Activated B cell treated with CpG ODN at 0.5 μM for 24 hours (primary cell): Measurements from ENCODE around the gene NASP. TPM values are rescaled to one million over a fixed set of nuclear protein-coding genes. Genes with fewer than 3 reads are reported as not detected.

Experiments used
- ATAC-seq: fragments of 200-7000 bp; cut with Tn5 transposase; one replicate; pipeline ENCODE4 v1.10.0; 2021; ENCODE audit warnings: low read depth, mild to moderate bottlenecking, moderate library complexity
- CTCF ChIA-PET: fragments of 350-600 bp; sonication (Branson Sonifier 250); formaldehyde crosslinking; loops from one replicate; lab custom pipeline; 2021; ENCODE audit warnings: antibody characterized with exemption; lab: Charles Lee
- POLR2A ChIA-PET: fragments of 350-600 bp; sonication (Branson Sonifier 250); formaldehyde crosslinking; loops from one replicate; lab custom pipeline; 2021; ENCODE audit warnings: antibody characterized with exemption; lab: Charles Lee
- DNase-seq: peaks from one replicate; pipeline ENCODE4 v3.0.0; 2022
- H3K27ac Mint-ChIP-seq: one replicate; pipeline ENCODE4 v1.8.0; 2020; ENCODE audit warnings: mixed read lengths
- H3K27me3 Mint-ChIP-seq: one replicate; pipeline ENCODE4 v1.8.0; 2021; ENCODE audit warnings: mixed read lengths
- H3K36me3 Mint-ChIP-seq: one replicate; pipeline ENCODE4 v1.8.0; 2021; ENCODE audit warnings: low read depth, mixed read lengths
- H3K4me1 Mint-ChIP-seq: one replicate; pipeline ENCODE4 v1.8.0; 2021; ENCODE audit warnings: mixed read lengths
- H3K4me3 Mint-ChIP-seq: one replicate; pipeline ENCODE4 v1.8.0; 2020; ENCODE audit warnings: mild to moderate bottlenecking, mixed read lengths
- H3K9me3 Mint-ChIP-seq: one replicate; pipeline ENCODE4 v1.8.0; 2020; ENCODE audit warnings: mixed read lengths
- intact Hi-C: fragments of 100-400 bp; cut with micrococcal nuclease; formaldehyde crosslinking; loops from one replicate; pipeline ENCODE4 v1.15.1; 2024
- total RNA-seq: library from RNA; stranded (reverse); gene quantifications from 2 replicates; pipeline ENCODE4 v1.2.3, GENCODE V29; 2022
- TF ChIP-seq, protein P1 (sequence below): fragments of 200-600 bp; IDR thresholded peaks from one replicate; pipeline ENCODE4 v1.8.0; 2022; ENCODE audit warnings: antibody characterized with exemption, mild to moderate bottlenecking

The NASP gene
- total RNA-seq, 1 donor from 2014 or later, result 204 TPM

DNA sequence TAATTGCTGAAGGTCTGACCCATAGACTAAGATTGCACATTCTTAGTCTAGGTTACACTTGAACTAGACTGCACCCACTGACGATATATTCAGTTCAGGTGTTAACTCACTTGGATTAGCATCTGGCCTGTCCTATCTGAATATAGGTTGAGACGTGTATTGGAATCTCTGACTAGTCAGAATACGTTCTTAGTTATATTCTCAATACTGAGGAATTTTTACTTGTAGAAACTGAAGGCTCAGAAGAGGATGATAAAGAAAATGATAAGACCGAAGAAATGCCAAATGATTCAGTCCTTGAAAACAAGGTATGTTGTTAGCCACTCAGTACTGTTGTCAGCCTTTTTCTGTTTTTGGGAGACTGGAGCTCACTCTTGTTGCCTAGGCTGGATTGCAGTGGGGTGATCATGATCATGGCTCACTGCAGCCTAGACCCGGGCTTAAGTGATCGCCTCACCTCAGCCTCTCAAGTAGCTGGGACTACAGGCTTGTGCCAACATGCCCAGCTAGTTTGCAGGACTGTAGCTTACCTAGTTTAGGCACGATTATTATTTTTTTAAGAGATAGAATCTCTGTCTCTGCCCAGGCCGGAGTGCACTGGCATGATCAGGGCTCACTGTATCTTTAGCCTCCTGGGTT is 29.2 kb downstream of the NASP start:
- DNase-seq (no peak), ATAC-seq (no peak)
- POLR2A ChIA-PET, result no interaction called here
- Mint-ChIP-seq H3K36me3 (peaks cover 90% of the 10 kb centered on the region), H3K4me1 (peaks cover 41% of the 10 kb centered on the region), H3K27ac (no peak overlapping the region), H3K27me3 (no peaks in the 10 kb centered on the region), H3K9me3 (no peaks in the 10 kb centered on the region), H3K4me3 (no peak overlapping the region)
- TF ChIP-seq, protein P1, sequence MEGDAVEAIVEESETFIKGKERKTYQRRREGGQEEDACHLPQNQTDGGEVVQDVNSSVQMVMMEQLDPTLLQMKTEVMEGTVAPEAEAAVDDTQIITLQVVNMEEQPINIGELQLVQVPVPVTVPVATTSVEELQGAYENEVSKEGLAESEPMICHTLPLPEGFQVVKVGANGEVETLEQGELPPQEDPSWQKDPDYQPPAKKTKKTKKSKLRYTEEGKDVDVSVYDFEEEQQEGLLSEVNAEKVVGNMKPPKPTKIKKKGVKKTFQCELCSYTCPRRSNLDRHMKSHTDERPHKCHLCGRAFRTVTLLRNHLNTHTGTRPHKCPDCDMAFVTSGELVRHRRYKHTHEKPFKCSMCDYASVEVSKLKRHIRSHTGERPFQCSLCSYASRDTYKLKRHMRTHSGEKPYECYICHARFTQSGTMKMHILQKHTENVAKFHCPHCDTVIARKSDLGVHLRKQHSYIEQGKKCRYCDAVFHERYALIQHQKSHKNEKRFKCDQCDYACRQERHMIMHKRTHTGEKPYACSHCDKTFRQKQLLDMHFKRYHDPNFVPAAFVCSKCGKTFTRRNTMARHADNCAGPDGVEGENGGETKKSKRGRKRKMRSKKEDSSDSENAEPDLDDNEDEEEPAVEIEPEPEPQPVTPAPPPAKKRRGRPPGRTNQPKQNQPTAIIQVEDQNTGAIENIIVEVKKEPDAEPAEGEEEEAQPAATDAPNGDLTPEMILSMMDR, result no peak
- intact Hi-C loops, result no loop called here
- CTCF ChIA-PET, result no interaction called here

DNA sequence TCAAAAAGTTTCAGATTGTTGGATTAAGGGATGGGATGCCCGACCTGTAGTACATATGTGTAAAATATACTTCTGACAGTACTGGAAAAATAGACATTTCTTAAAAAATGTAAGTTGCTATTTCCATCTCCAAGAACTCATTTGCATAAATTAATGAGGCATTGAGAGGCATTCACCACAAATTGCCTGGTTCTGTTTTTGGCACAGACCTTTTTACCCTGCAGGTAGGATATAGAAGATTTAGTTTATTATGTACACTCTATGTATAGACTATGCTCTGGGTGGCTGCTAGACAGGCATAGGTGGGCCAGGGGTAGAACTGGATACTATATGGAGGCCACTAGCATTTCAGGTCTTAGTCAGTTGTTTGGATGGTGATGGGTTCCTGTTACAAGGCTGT is 32.0 kb downstream of the NASP start:
- TF ChIP-seq, protein P1, result no peak
- ChIA-PET CTCF (no interaction called here), POLR2A (no interaction called here)
- intact Hi-C loops, result no loop called here
- Mint-ChIP-seq H3K4me1 (peaks cover 19% of the 10 kb centered on the region), H3K4me3 (no peak overlapping the region), H3K27ac (no peak overlapping the region), H3K9me3 (no peaks in the 10 kb centered on the region), H3K27me3 (no peaks in the 10 kb centered on the region), H3K36me3 (peaks cover 84% of the 10 kb centered on the region)
- peak; percentile 60 for ATAC-seq
- no peak for DNase-seq

GRCh38 chr1:45617618-45618017 is 33.8 kb downstream of the NASP start:
- TF ChIP-seq, protein P1, result no peak
- CTCF ChIA-PET, result no interaction called here
- peaks cover 76% of the 10 kb centered on the region for H3K36me3 Mint-ChIP-seq
- ATAC-seq (no peak), DNase-seq (no peak)
- intact Hi-C loops, result no loop called here
- POLR2A ChIA-PET, result no interaction called here
- H3K4me1 Mint-ChIP-seq, result peaks cover 19% of the 10 kb centered on the region
- no peaks in the 10 kb centered on the region for H3K9me3 Mint-ChIP-seq
- no peaks in the 10 kb centered on the region for H3K27me3 Mint-ChIP-seq
- H3K4me3 Mint-ChIP-seq, result no peak overlapping the region
- H3K27ac Mint-ChIP-seq, result no peak overlapping the region

DNA sequence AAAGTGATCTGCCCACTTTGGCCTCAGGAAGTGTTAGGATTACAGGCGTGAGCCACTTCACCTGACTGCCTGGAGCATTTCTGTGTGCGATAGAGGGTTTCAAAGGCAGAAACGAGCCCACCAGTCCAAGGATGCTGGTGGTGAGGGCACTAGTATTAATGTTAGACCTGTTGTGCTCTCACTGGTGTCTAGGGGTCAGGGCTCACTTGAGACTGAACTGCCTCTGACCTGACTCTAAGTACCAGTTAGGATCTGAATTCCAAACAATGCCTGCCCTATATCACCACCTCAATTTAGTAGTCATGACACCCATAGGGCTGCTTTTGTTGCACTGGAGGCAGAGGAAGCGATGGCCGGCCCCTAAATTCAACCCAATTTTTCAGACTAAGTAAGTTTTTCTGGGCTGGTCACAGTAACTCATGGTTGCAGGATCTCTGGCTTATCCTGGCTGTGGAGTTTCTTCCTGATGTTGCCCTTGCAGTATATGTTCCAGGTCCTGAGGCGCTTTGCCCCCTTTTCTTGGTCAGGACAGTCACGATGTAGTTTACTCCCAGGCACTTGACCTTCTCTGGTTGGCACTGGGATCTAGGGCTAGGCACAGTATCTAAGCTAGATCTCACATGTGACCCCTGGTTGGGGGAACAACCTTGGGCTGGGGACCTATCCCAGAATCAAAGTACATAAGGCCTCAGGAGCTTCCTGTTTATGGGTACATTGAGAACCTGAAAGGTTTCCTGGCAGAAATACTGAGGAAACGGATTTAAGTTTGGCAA is 35.5 kb downstream of the NASP start:
- ChIA-PET CTCF (no interaction called here), POLR2A (no interaction called here)
- Mint-ChIP-seq H3K4me3 (no peak overlapping the region), H3K9me3 (no peaks in the 10 kb centered on the region), H3K4me1 (peaks cover 19% of the 10 kb centered on the region), H3K27me3 (no peaks in the 10 kb centered on the region), H3K27ac (no peak overlapping the region), H3K36me3 (peaks cover 72% of the 10 kb centered on the region)
- intact Hi-C loops, result no loop called here
- no peak for ATAC-seq
- TF ChIP-seq, protein P1, result no peak
- DNase-seq, result no peak
